ENCODE results near the gene ICAM2.
A peak's percentile ranks its signal among the peaks of the same experiment; 100 is the strongest.
"Not testable (repeated sequence)": the region's sequence is repeated elsewhere in the genome, so short reads cannot be mapped to it uniquely, and the experiment has no call there.

Gene ICAM2

DNA sequence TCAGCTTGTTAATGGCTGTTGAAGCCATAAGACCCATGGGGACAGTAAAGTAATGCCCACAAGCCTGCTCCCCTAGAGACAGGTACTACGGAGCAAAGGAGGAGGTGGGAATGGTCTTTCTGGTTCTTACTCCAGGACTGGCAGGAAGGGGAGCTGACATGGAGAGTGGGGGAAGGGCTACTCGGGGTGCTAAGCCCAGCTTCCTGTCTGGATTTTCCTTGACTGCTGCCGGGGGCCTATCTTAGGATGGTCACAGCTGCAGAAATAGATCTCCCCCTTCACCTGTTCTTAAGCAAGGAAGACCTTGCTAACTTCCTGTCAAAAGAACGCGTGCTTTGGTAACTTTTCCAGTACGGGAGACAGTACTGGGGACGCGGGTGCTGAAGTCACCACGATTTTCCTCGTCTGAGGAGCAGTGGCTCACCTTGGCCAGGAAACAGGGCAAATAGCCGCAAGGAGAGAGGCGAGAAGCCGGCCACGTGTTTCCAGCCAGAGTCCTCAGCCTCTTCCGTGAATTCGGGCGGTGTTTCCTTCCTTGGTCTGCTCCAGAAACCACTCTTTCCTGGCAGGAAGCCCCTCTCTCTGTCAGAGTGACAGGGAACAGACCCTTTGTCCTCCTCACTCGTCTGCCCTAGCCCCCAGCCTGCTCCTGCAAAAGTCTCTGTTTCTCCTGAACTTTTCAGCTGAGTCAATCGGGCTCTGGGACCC is 22.9 kb downstream of the ICAM2 start:
- no peak for DNase-seq (ENCODE audit: low spot score)

DNA sequence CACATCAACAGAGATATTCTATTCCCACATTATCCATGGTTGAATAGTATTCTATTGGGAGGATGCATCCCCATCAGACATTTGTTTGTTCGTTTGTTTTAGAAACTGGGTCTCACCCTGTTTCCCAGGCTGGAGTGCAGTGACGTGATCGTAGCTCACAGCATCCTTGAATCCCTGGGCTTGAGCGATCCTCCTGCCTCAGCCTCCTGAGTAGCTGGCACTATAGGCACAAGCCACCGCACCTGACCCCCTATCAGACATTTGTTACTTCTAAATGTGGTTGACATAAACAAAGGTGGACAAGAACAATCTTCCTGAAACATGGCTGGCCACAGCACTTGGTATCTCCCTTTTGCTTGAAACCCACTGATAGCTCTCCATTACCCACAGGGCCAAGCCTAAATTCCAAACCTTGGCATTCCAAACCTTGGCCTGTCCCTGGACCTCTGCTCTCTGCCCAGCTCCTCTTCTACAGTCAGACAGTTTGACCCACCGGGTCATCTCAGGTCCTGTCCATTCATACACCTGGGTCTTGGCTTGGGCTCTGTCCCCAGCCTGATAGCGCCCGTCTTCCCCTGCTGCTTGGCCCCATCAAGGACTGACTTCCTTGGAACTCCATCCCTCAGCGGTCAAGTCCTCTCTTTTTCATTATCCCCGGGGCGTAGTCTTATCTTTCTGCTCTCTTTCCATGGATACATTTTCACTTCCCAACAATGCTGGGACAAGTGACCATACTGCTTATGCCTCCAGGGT is 23.8 kb downstream of the ICAM2 start:
- no peak for DNase-seq (ENCODE audit: low spot score)

DNA sequence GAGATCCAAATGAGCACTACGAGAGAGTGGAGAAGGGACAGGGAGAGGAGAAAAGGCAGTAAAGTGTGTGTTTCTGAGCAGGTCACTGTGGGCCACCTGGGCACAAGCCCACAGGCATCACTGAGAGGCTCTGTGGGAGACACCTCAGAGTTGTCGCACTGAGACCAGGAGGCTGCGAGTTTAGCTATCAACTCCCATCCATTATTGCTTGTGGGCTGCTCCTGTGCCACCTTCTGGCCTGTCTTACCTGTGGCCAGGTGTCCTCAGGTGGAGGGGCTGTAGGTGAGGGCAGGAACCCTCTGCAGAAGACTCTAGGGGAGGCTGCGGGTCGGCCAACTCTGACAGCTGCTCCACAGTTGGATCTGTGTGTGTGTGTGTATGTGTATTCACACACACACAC is 24.8 kb downstream of the ICAM2 start:
- DNase-seq (ENCODE audit: low spot score): no peak

DNA sequence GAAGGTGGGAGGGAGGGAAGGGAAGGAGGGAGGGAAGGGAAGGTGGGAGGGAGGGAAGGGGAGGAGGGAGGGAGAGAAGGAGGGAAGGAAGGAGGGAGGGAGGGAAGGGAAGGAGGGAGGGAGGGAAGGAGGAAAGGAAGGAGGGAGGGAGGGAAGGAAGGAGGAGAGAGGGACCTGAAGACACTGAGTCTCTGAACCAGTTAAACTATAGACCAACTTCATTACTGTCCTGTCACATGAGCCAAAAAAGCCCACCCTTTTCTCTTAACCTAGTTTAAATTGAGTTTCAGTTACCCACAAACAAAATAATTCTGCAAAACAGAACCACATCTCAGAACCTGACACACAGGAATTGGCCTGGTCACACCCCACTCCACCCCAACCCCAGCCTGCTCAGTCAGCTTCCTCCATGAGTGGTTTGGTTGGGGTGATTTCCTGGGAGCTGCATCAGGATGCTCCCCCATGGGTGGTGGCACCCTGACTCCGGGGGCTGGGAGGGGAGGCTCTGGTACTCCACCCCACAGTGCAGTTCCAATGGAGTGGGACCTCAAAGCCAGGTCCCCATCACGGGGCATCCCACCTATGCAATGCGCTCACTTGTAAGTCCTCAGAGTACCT is 27.0 kb downstream of the ICAM2 start:
- no peak for DNase-seq (ENCODE audit: low spot score)

DNA sequence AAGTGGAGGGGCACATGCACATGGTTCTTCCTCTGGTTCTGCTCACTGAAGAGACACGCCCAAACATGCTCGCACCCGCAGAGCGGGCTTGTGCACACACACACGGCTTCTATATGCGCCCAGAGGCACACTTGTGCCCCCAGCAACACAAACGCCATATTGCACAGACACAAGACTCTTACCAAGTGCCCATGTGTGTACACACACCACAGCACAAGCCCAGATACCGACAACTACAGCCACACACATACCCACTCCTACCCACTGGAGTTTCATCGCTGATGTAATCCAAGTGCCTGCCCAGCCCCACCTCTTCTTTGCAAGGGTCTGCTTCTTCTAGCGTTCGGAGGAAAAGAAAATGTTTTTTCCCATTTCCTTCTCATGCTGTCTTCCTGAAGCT is 28.8 kb downstream of the ICAM2 start:
- no peak for DNase-seq (ENCODE audit: low spot score)

DNA sequence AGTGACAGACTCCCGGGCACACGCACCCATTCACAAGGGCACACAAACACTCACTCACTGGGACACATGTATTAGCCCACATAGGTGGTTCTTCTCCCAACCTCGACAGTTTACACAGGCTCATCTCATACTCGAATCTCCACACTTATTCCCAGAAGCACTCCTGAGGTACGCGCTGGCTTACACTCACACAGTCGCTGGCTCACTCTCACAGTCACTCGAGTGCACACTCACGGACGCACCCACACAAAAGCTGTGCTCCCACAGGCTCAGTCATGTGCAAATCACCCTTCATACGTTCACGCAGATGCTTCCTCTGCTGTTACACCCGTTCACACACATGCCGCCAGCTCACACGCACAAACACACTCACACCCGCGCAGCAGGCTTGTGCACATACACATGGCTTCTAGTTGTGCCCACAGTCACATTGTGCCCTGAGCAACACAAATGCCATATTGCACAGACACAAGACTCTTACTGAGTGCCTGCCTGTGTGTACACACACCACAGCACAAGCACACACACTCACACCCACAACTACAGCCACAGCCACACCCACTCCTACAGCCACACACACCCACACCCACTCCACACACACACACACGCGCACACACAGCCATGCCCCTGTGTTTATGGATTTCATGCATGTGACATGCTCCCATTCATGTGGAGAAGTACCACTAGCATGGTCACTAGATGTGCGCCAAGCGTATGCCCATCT is 30.6 kb downstream of the ICAM2 start:
- DNase-seq (ENCODE audit: low spot score): no peak

DNA sequence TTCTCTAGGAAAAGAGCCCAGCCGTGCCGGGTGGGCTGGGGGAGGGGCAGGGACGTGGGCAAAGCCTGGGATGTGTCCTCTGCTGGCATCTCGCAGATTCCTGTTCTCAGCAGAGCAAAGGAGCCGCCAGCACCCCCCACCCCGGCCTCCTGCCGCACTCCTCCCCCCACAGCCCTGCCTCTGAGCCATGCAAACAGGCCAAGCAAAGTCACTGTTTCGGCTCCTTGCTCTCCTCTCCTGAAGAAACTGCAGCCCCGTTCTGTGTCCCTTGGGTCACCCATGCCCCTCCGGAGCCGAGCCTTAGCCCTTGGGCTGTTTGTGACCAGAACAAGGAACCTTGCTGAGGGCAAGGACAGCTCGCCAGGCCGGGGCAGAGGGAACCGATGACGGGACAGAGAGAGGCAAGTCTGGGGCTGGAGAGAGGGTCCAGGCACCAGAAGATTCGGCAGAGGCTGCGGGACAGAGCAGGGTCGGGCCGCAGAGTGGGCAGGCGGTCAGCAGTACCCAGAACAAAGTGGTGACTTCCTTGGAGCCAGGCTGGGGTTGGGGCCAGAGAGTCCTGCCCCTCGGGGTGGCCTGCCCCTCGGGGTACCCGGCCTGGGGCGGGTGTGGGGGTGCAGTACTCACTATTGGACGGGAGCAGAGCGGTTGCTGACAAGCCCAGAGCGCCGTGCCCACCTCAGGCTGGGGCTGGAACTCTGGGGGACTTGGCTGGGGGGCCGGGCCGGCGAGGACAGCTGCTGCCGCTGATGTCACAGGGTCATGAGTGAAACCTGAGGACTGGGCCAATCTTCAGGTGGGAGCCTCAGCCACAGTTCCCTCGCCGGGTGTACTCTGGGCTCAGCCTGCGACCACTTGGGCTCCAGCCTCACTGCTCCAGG is 31.5 kb downstream of the ICAM2 start:
- no peak for DNase-seq (ENCODE audit: low spot score)

DNA sequence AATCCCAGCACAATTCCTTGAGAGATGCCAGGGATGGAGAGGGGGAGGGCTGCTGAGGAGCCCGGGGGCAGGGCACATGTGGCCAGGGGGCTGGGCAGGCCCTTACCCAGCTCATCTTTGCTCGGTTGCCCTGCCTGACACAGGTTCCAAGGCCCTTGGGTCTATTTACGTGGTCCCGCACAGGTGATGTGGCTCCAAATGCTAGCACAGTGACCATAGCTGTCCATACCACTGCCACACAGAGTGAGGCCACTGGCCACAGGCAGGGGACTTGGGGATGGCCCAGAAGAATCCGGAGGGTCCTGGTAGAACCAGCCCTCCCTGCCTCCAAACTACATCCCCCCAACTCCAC is 32.3 kb downstream of the ICAM2 start:
- DNase-seq (ENCODE audit: low spot score): no peak

DNA sequence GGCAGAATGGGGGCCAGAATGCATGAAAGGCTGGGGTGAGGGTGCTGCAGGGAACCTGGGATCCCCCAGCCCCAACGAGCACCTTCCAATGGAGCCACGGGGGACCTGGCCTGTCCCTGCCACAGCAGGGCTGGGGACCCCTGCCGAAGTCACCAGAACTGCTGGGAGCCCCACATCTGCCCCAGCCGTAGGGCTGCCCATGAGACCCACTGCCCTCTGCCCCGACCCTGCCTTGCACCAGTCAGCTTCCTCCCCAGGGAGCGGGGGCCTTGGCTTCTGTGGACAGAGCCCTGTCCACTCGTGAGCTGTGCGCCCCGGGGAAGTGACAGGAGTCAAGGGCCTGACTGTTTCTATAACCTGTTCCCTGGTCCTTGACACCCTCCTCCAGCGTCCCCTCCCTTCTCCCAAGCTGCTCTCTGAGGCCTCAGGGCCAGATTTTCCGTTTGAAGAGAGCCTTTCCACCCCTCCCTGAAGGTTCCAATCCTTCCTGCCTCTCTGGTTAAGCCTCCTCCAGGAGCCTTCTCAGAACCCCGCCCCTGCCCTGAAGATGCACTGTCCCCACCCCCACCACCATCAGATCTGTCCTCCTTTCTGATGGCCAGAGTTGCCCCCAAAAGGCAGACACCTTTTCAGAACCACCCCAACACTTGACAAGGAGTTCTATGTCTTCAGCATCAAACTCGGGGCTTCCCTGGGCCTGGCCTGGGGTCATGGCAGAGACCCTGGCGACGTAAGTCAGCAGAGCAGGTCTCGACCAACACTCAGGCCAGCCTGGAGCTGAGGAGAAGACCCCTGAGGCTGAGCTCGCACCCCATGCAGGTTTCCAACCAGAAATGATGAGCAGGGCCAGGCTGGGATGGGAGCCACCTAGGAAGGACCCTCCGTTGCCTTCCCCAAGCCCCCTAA is 33.0 kb downstream of the ICAM2 start:
- DNase-seq (ENCODE audit: low spot score): no peak

DNA sequence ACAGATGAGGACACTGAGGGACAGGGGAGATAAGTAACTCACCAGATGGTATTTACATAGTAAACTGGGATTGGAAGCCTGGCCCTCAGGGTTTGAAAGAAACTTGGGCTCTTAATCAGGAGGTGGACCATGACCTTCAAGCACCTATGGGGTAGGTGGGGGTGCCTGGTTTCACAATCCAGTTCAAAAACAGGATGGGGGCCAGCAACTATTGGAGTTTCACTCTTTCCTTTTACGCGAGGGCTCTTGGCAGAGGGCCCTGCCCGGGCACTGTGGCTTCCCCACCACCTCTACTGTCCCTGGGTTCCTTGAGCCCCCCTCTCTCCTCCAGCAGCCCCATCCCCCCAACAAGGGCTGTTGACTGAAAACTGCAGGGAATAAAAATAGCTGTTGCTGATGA is 33.6 kb downstream of the ICAM2 start:
- no peak for DNase-seq (ENCODE audit: low spot score)

DNA sequence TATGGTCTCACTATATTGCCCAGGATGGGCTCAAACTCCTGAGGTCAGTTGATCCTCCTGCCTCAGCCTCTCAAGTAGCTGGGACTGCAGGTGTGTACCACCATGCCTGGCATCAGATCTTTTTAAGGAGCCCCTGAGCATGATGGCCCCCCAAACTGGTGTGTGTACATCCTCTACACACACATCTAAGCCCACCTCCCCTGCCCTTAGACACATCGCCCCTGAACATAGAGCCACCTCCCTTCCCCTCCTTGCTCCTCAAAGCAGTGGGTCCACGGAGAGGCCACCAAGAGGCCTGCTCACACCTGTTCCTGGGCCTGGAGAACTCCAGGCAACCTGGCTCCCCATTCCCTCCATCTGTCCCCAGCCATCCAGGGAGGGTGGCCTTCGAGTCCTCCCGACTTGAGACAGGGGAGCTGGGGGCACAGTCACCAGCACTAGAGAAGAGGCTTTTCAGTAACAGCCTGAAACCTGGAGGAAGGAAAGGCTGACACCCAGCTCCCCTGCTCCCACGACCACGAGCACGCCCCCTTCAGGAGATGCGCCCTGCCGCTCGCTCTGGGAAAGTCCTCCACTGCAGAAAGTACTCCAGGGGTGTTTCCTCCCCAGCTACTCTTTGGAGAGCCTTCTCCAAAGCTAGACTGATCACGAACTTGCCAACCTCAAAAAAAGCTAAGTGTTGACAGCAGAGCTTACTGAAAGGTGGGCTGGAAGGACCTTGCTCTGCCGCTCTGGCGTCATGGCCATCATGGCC is 34.9 kb downstream of the ICAM2 start:
- DNase-seq (ENCODE audit: low spot score): no peak

DNA sequence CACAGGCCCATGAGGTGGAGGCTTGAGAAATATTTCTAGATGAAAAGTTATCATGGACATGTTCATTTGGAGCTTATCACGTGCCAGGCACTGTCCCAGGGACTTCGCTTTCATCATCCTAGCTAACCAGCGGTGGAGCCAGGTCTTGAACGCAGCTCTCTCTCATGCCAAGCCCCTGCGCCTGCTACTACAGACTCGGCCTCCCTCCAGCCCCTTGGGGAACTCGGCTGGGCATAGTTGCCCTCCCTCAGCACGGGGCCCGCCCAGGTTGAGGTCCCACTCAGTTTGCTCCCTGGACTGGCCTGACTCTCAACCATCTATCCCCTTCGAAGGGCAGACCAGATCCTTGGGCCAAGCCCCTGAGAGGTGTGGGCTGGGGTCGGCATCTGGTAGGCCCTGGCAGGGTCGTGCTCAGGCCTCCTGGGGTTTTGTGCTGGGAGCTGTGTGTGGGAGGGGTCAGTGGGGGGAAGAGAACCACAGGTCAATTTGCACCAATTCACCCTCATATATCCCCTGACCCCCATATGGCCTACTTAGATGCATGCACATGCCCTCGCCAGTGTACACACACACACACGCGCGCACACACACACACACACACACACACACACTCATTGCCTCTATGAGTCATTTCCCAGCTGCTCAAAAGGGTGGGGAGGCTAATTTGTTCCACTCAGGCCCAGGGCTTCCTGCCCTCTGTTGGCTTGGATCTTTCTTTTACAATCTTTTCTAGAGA is 35.6 kb downstream of the ICAM2 start:
- peak; percentile 87 for DNase-seq (ENCODE audit: low spot score)

DNA sequence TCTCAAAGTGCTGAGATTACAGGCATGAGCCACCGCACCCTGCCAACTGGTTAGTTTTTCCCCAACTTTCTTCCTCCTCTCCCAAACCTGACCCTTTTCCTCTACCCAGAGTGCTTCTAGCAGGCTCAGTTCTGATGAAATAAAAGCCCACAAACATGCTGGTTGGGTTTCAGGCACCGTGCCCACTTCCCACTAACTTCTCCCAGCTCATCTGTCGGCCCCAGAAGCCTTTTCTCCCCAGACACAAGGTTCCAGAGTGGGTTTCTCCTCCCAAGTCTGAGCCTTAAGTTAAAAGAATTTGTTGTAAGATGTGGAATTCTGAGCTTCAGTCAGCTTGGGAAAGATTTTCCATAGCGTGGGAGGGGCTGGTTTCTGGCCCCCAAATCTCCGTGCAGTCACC is 36.2 kb downstream of the ICAM2 start:
- DNase-seq (ENCODE audit: low spot score): no peak

DNA sequence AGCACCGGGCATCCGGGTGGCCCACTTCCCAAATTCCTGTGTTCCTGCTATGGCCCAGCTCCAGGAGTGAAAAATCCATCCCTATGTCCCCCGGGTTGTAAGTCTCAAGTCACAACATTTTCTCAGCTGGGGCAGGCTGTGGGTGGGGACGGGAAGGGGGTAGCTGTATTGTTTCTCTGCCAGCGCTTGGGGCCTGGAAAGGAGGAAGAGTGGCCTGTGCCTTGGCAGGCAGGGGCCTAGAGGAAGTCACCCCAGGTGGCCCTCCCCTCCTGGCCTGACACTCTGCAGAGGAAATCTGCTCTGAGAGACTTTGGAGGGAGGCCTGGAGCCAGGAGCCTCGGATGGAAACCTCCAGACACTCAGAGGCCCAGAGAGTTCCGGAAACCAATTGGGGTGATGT is 37.1 kb downstream of the ICAM2 start:
- DNase-seq (ENCODE audit: low spot score): no peak

DNA sequence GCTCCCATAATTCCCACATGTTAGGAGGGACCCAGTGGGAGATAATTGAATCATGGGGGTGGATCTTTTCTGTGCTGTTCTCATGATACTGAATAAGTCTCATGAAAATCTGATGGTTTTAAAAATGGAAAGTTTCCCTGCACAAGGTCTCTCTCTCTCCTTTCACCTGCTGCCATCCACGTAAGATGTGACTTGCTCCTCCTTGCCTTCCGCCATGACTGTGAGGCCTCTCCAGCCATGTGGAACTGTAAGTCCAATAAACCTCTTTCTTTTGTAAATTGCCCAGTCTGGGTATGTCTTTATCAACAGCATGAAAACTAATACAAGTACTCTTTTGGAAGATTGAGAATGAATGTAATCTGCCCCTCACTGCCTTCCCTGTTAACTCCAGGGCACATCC is 37.8 kb downstream of the ICAM2 start:
- not testable (repeated sequence) for DNase-seq (ENCODE audit: low spot score)

DNA sequence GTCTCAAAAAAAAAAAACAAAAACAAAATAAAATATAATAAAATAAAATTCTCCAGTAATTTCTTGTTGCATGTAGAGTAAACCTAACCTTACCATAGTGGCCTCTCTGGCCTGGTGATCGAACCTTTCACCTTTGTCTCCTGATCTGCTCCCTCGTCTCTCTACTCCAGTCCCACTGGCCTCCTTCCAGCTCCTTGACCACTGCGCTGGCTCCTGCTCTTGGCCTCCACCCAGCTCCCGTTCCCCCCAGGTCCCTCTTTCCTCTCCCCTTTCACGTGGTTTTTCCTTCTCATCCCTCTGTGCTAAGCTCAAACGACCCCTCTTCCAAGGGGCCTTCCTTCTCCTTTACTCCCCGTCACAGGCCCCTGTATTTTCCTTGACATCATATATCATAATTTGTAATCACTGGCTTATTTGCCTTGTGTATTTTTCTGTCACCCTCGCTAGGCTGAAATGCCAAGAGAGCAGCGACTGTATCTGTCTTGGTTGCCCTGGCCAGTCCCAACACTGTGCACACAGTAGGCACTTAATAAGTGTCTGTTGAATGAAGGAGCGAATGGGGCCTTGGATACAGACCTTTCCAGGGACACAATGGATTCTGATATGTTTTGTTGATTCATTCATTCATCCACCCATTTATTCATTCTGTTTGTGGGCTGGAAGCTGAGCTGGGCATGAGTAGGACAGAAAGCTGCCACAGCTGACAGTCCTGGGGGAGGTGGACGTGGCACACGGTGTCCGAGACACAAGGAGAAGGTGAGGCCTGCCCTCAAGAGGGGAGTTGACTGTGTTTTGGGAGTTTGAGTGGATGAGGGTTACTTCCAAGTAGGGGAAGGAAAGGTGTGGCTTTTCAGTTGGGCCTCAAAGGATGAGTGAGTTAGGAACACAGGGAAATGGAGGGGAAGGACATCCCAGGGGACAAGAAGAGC is 41.9 kb downstream of the ICAM2 start:
- DNase-seq (ENCODE audit: low spot score): no peak

DNA sequence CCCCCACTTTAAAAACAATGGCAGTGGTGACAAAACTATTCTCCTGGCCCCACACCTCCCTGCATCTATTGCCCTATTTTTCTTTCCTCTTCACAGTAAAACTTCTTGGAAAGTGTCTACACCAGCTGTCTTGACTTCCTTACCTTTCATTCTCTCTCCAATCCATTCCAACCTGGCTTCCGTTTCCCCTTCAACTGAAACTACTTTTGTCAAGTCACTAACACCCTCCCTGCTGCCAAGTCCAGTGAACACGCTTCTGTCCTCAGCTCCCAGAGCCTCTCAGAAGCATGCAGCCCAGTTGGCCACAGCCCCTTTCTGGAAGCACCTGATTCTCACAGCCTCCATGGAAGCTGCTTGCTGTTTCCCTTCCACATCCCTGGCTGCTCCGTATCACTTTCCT is 43.7 kb downstream of the ICAM2 start:
- no peak for DNase-seq (ENCODE audit: low spot score)

DNA sequence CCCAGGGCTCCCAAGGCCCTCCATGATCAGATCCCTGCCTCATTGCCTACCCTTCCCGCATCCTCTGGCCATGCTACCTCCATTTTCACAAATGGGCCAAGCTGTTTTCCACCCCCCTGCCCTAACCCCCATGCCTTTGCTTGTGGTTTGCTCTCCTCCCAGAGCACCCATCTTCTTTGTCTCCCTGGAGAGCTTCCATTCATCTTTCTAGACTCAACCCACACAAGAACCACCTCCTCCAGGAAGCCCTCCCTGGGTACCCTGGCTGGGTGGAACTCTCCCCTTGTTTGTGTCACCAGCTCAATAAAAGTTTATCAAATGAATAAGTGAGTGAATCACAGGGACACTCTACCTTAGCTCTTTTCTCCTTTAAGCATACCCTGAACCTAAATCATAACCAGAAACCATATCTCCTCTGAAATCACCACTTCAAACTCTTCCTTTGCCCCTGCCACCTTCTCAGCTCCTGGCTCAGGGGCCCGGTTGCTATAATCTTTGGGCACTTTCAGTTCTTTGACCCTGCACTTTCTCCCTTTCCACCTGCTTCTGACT is 44.8 kb downstream of the ICAM2 start:
- no peak for DNase-seq (ENCODE audit: low spot score)

Data from SW480 (cell line).